GM04503 (cell line): Measurements from ENCODE around the gene USP17L19.
"Not testable (repeated sequence)": the region's sequence is repeated elsewhere in the genome, so short reads cannot be mapped to it uniquely, and the experiment has no call there.

Experiments
- DNase-seq: peaks from one replicate; pipeline ENCODE4 v3.0.0-alpha.2; 2012; ENCODE audit warnings: low read depth

The USP17L19 gene

GRCh38 chr4:9253078-9253477 lies at the start of gene USP17L19:
Gene USP17L19 (plus strand): TSS chr4:9253378. CDS start chr4:9253378, 0 bp downstream.
- DNase-seq: not testable (repeated sequence)

GRCh38 chr4:9210357-9210756 lies 42.8 kb upstream of the USP17L19 start, which contains the start of gene USP17L10:
Gene USP17L10 (plus strand): TSS chr4:9210657. CDS start chr4:9210657, 0 bp downstream.
- DNase-seq: not testable (repeated sequence)

- not testable (repeated sequence) for DNase-seq
Observed at GRCh38 chr4:9214701-9215100, 38.5 kb upstream of the USP17L19 start.

- not testable (repeated sequence) for DNase-seq
Observed at GRCh38 chr4:9215105-9215504, 38.1 kb upstream of the USP17L19 start, which contains the start of gene USP17L11. Gene USP17L11 (plus strand): TSS chr4:9215405. CDS start chr4:9215405, 0 bp downstream.

- not testable (repeated sequence) for DNase-seq
Observed at GRCh38 chr4:9219852-9220251, 33.3 kb upstream of the USP17L19 start, which contains the start of gene USP17L12. Gene USP17L12 (plus strand): TSS chr4:9220152. CDS start chr4:9220152, 0 bp downstream.

GRCh38 chr4:9224596-9224995 lies 28.6 kb upstream of the USP17L19 start, which contains the start of gene USP17L13:
Gene USP17L13 (plus strand): TSS chr4:9224896. CDS start chr4:9224896, 0 bp downstream.
- DNase-seq: not testable (repeated sequence)

- DNase-seq: not testable (repeated sequence)
Observed at GRCh38 chr4:9230249-9230648, 22.9 kb upstream of the USP17L19 start.

- DNase-seq: not testable (repeated sequence)
Observed at GRCh38 chr4:9234085-9234484, 19.1 kb upstream of the USP17L19 start, which contains the start of gene USP17L15. Gene USP17L15 (plus strand): TSS chr4:9234385. CDS start chr4:9234385, 0 bp downstream.

- DNase-seq: not testable (repeated sequence)
Observed at GRCh38 chr4:9238461-9238860, 14.7 kb upstream of the USP17L19 start.

GRCh38 chr4:9243579-9243978 lies 9.6 kb upstream of the USP17L19 start, which contains the start of gene USP17L17:
Gene USP17L17 (plus strand): TSS chr4:9243879. CDS start chr4:9243879, 0 bp downstream.
- DNase-seq: not testable (repeated sequence)

- DNase-seq: not testable (repeated sequence)
Observed at GRCh38 chr4:9247953-9248680, 5.1 kb upstream of the USP17L19 start, which contains the start of gene USP17L18. Gene USP17L18 (plus strand): TSS chr4:9248630. CDS start chr4:9248630, 0 bp downstream.

- not testable (repeated sequence) for DNase-seq
Observed at GRCh38 chr4:9257824-9258223, 4.6 kb downstream of the USP17L19 start, which contains the start of gene USP17L20. Gene USP17L20 (plus strand): TSS chr4:9258124. CDS start chr4:9258124, 0 bp downstream.

GRCh38 chr4:9262572-9262971 lies 9.4 kb downstream of the USP17L19 start, which contains the start of gene USP17L21:
Gene USP17L21 (plus strand): TSS chr4:9262872. CDS start chr4:9262872, 0 bp downstream.
- not testable (repeated sequence) for DNase-seq

GRCh38 chr4:9267319-9267718 lies 14.1 kb downstream of the USP17L19 start, which contains the start of gene USP17L22:
Gene USP17L22 (plus strand): TSS chr4:9267619. CDS start chr4:9267619, 0 bp downstream.
- not testable (repeated sequence) for DNase-seq

GRCh38 chr4:9271719-9272118 lies 18.5 kb downstream of the USP17L19 start:
- DNase-seq: not testable (repeated sequence)
